ENCODE data around the gene CARS1. TPM values are rescaled to one million over a fixed set of nuclear protein-coding genes. Genes with fewer than 3 reads are reported as not detected.

Gene CARS1
- total and polyA plus RNA-seq, 4 donors, result 27.3 to 62.3 (median 37.7) TPM

DNA sequence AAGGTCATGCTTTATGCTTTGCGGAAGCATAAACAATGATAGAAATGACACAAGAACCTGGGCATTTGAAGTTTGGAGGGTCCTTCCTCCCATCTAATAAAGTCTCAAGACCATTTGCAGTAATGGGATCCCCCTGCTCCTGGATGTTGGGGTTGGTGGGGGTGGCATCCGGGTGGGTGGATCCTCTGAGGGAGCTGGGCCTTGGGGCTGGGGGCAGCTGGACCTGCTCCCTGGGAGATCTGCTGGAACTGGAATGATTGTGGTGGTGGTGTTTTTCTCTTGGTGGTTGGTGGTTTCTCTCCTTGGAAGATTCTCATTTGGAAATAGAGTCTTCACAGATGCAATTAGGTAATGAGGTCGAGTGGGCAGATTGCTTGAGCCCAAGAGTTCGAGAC lies 62.9 kb downstream of the CARS1 start:
- no peak for ATAC-seq (ENCODE audit: insufficient read depth, low FRiP score)
- H3K27me3 ChIP-seq (ENCODE audit: control insufficient read depth in 3 of 3, insufficient read depth in 3 of 3, low read length in 2 of 3), result no peaks in the 10 kb centered on the region
- H3K4me1 ChIP-seq (ENCODE audit: control insufficient read depth in 5 of 5, insufficient read depth in 5 of 5, low read length in 5 of 5), result peaks cover 0 to 26% (median 2%) of the 10 kb centered on the region in 5 donors
- H3K9ac ChIP-seq (ENCODE audit: insufficient read depth in 1 of 2, low read length in 2 of 2), result no peak overlapping the region
- H3K27ac ChIP-seq (ENCODE audit: low read depth in 1 of 2, low read length in 1 of 2), result no peak overlapping the region
- H3K9me3 ChIP-seq (ENCODE audit: control insufficient read depth in 4 of 4, insufficient read depth in 3 of 4, low read length in 3 of 4), result no peaks in the 10 kb centered on the region
- H3K4me3 ChIP-seq, result no peak overlapping the region
- H3K36me3 ChIP-seq (ENCODE audit: control insufficient read depth in 4 of 4, insufficient read depth in 4 of 4, low read length in 4 of 4), result peaks cover 0 to 4% (median 0%) of the 10 kb centered on the region in 4 donors
- WGBS, 2 donors, result 87 to 100% methylated on average over 4 of the region's 4 CpGs
- TF ChIP-seq CTCF (IDR thresholded peaks at IDR 0.05; ENCODE audit: control extremely low read depth, extremely low read depth), result no peak
- no peak for DNase-seq

DNA sequence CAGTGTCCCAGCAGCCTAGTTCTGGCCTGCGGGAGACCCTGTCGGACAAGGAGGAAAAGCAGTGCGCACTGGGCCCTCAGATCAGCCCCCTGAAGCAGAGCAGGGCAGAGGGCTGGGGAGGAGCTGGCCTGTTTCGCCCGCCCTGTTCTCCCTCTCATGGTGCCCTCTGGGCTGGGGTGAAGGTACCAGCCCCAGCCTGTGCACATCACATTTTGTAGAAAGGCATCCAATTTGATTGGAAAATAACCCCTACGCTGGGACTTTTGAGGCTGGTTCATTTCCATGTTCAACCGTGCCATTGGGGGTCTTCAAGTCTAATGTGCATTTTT lies 64.3 kb downstream of the CARS1 start:
- 31 to 32% methylated on average over 7 of the region's 7 CpGs for WGBS, 2 donors
- H3K4me3 ChIP-seq, result peak overlapping the region; percentile 55
- H3K4me1 ChIP-seq (ENCODE audit: control insufficient read depth in 5 of 5, insufficient read depth in 5 of 5, low read length in 5 of 5), result peaks cover 6 to 40% (median 10%) of the 10 kb centered on the region in 5 donors
- no peak for TF ChIP-seq CTCF (IDR thresholded peaks at IDR 0.05; ENCODE audit: control extremely low read depth, extremely low read depth)
- H3K27me3 ChIP-seq (ENCODE audit: control insufficient read depth in 3 of 3, insufficient read depth in 3 of 3, low read length in 2 of 3), result no peaks in the 10 kb centered on the region
- H3K36me3 ChIP-seq (ENCODE audit: control insufficient read depth in 4 of 4, insufficient read depth in 4 of 4, low read length in 4 of 4), result peaks cover 0 to 3% (median 0%) of the 10 kb centered on the region in 4 donors
- ATAC-seq (ENCODE audit: insufficient read depth, low FRiP score) (no peak), DNase-seq (no peak)
- no peak overlapping the region for H3K27ac ChIP-seq (ENCODE audit: low read depth in 1 of 2, low read length in 1 of 2)
- H3K9ac ChIP-seq (ENCODE audit: insufficient read depth in 1 of 2, low read length in 2 of 2), result no peak overlapping the region
- H3K9me3 ChIP-seq (ENCODE audit: control insufficient read depth in 4 of 4, insufficient read depth in 3 of 4, low read length in 3 of 4), result no peaks in the 10 kb centered on the region

GRCh38 chr11:2992234-2992996 lies 64.8 kb downstream of the CARS1 start, which contains the start of gene NAP1L4:
Gene NAP1L4, minus strand, starts transcription at chr11:2992329. Its CDS starts 13,109 bp downstream, at chr11:2979220.
- peak; percentile 97 to 99 (median 97) for DNase-seq
- Histone ChIP-seq H3K27ac (ENCODE audit: low read depth in 1 of 2, low read length in 1 of 2) (peak within 1 kb of the TSS; percentile 96 to 98), H3K9ac (ENCODE audit: insufficient read depth in 1 of 2, low read length in 2 of 2) (peak within 1 kb of the TSS; percentile 30 to 81), H3K36me3 (ENCODE audit: control insufficient read depth in 4 of 4, insufficient read depth in 4 of 4, low read length in 4 of 4) (peaks cover 0 to 3% (median 0%) of the 10 kb centered on the region in 4 donors), H3K27me3 (ENCODE audit: control insufficient read depth in 3 of 3, insufficient read depth in 3 of 3, low read length in 2 of 3) (no peaks in the 10 kb centered on the region), H3K4me3 (peak within 1 kb of the TSS; percentile 93), H3K4me1 (ENCODE audit: control insufficient read depth in 5 of 5, insufficient read depth in 5 of 5, low read length in 5 of 5) (peaks cover 9 to 41% (median 11%) of the 10 kb centered on the region in 5 donors), H3K9me3 (ENCODE audit: control insufficient read depth in 4 of 4, insufficient read depth in 3 of 4, low read length in 3 of 4) (no peaks in the 10 kb centered on the region)
- TF ChIP-seq CTCF (IDR thresholded peaks at IDR 0.05; ENCODE audit: control extremely low read depth, extremely low read depth), result no peak
- peak; percentile 92 for ATAC-seq (ENCODE audit: insufficient read depth, low FRiP score)
- 0 to 1% methylated on average over 72 to 77 of the region's 77 CpGs for WGBS, 2 donors

All from lung (tissue), 12 donors.